ENCODE results near the gene KCNAB3. TPM values are rescaled to one million over a fixed set of nuclear protein-coding genes. Genes with fewer than 3 reads are reported as not detected.

The KCNAB3 gene
- total RNA-seq, 2 experiments from 2014 or later: 6.6 to 6.7 TPM

DNA sequence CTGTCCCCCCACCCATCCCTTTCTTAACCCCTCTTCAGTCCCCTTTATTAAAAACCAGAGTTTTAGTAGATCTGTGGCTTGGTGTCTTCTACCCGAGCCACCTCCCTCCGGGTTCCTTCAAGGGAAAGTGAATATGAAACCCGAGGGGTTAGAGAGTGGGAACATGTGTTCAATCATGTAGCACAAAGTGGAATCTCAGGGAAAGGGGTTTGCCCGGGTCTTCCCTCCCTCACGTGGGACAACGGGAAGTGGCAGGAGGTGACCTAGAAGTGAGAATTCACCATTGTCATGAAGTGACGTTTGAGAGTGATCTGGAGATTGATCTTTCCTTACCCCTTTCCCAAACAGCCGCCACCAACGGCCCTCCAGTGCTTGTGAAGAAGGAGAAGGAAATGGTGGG is 18.5 kb downstream of the KCNAB3 start:
- H3K4me3 Mint-ChIP-seq: no peak overlapping the region
- H3K27me3 Mint-ChIP-seq: no peaks in the 10 kb centered on the region
- H3K36me3 Mint-ChIP-seq: peaks cover 27% of the 10 kb centered on the region
- ATAC-seq: no peak
- H3K9me3 Mint-ChIP-seq (ENCODE audit: low read depth): no peaks in the 10 kb centered on the region
- CTCF ChIA-PET: interaction anchor here (3.0 to 15.4 kb wide), 2 partner anchors 49 to 76 kb away, joined by 14 to 312 read pairs; no protein-coding TSS in a partner anchor
- H3K4me1 Mint-ChIP-seq: peaks cover 20% of the 10 kb centered on the region
- no peak for DNase-seq
- H3K27ac Mint-ChIP-seq: no peak overlapping the region

DNA sequence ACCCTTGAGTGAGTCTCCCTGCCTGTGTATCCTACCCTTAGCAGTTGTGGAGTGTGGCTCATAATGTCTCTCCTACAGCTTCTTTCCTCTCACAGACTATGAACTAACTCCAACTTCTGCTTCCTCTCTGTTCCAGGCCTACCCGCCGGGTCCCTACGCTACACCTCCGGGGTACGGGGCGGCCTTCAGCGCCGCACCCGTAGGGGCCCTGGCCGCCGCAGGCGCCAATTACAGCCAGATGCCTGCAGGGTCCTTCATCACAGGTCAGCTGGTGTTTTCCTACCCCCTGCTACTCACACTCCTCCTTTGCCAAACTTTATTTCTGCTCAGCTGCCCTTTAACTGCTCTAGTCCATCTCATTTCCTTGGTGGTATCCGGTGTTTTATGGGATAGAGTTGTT is 18.9 kb downstream of the KCNAB3 start:
- CTCF ChIA-PET: interaction anchor here (3.0 to 15.4 kb wide), 2 partner anchors 48 to 76 kb away, joined by 14 to 312 read pairs; no protein-coding TSS in a partner anchor
- DNase-seq (no peak), ATAC-seq (no peak)
- H3K27me3 Mint-ChIP-seq: no peaks in the 10 kb centered on the region
- H3K27ac Mint-ChIP-seq: no peak overlapping the region
- H3K4me3 Mint-ChIP-seq: no peak overlapping the region
- peaks cover 20% of the 10 kb centered on the region for H3K4me1 Mint-ChIP-seq
- H3K9me3 Mint-ChIP-seq (ENCODE audit: low read depth): no peaks in the 10 kb centered on the region
- peaks cover 27% of the 10 kb centered on the region for H3K36me3 Mint-ChIP-seq

DNA sequence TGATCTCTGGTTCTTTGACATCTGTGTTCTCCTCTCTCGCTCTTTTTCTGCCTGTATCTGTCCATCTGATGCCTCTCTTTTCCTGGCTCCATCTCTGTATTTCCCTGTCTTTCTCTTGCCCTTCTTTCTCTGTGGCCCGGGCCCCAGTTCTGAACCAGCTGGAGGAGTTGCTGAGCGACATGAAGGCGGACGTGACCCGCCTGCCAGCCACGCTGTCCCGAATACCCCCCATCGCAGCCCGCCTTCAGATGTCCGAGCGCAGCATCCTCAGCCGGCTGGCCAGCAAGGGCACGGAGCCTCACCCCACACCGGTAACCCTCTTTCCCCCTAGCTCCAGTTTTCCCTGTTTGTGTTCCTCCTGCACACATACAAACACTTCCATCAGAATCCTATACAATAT is 19.4 kb downstream of the KCNAB3 start:
- ATAC-seq (no peak), DNase-seq (no peak)
- H3K27ac Mint-ChIP-seq: no peak overlapping the region
- no peaks in the 10 kb centered on the region for H3K27me3 Mint-ChIP-seq
- peaks cover 29% of the 10 kb centered on the region for H3K36me3 Mint-ChIP-seq
- CTCF ChIA-PET: interaction anchor here (0.8 to 15.4 kb wide), 3 partner anchors 44 to 77 kb away, joined by 4 to 312 read pairs (median 14); no protein-coding TSS in a partner anchor
- H3K4me3 Mint-ChIP-seq: no peak overlapping the region
- H3K9me3 Mint-ChIP-seq (ENCODE audit: low read depth): no peaks in the 10 kb centered on the region
- H3K4me1 Mint-ChIP-seq: peaks cover 16% of the 10 kb centered on the region

DNA sequence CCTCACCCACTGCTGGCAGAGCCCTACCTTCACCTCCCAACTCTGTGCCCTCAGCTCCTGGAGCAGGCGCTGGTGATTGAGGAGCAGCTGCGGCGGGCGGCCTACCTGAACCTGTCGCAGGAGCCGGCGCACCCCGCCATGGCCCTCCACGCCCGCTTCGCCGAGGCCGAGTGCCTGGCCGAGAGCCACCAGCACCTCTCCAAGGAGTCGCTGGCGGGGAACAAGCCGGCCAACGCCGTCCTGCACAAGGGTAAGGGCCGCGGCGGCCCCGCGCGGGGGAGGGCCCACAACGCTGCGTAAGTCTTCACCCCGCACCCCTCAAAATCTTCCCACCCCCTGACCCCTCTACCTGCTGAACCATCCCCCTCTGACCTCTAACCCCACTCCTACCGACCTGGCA is 20.6 kb downstream of the KCNAB3 start:
- H3K9me3 Mint-ChIP-seq (ENCODE audit: low read depth): no peaks in the 10 kb centered on the region
- H3K4me3 Mint-ChIP-seq: no peak overlapping the region
- no peaks in the 10 kb centered on the region for H3K27me3 Mint-ChIP-seq
- H3K36me3 Mint-ChIP-seq: peaks cover 31% of the 10 kb centered on the region
- H3K4me1 Mint-ChIP-seq: peaks cover 7% of the 10 kb centered on the region
- DNase-seq: no peak
- no peak overlapping the region for H3K27ac Mint-ChIP-seq
- no peak for ATAC-seq
- CTCF ChIA-PET: no interaction called here

DNA sequence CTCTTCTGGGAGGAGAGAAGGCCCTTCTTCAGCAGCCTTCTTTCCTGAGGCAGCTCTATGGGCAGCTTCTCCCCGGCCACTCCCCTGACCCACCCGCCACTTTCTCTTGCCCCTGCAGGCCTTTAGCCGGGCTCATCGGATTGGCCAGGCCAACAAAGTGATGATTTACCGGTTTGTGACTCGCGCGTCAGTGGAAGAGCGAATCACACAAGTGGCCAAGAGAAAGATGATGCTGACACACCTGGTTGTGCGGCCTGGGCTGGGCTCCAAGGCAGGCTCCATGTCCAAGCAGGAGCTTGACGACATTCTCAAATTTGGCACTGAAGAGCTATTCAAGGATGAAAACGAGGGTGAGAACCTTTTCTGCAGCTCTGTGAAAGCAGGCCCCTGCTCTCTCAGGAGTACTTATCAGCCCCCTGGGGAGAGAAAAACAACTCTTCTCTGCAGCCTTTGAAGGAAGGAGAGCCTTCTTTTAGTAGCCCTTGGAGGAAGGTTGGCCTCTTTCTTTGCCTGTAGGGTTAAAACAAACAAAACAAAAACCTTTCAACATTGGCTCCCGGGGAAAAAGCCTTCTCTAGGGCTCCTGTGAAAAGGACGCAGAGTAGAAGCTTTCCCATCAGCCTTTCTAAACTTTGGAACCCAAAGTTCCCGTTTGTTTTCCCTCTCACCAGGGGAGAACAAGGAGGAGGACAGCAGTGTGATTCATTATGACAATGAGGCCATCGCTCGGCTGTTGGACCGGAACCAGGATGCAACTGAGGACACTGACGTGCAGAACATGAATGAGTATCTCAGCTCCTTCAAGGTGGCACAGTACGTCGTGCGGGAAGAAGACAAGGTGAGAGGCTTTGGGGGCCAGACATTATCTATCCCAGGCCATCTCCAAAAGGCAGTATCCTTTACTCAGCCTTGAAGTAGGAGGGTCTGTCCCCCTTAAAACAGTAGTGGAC is 26.2 kb downstream of the KCNAB3 start:
- Mint-ChIP-seq H3K27ac (no peak overlapping the region), H3K36me3 (peaks cover 52% of the 10 kb centered on the region), H3K9me3 (ENCODE audit: low read depth) (no peaks in the 10 kb centered on the region), H3K4me3 (no peak overlapping the region), H3K27me3 (no peaks in the 10 kb centered on the region), H3K4me1 (no peaks in the 10 kb centered on the region)
- DNase-seq (no peak), ATAC-seq (no peak)
- CTCF ChIA-PET: no interaction called here

DNA sequence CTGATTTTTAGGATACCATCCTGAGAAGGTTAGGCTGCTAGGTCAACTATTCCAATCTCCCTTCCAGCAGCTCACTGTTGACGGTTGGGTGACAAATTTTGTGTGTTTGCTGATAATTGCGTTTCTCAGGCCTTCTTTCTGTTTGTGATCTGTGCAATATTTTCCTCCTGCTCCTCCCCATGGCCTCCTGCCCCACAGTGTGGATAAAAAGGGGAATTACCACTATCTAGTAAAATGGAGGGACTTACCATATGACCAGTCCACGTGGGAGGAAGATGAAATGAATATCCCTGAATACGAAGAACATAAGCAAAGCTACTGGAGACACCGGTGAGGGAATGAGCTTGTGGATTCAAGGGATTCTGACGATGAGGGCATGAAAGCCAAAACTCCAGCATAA is 31.9 kb downstream of the KCNAB3 start:
- Mint-ChIP-seq H3K9me3 (ENCODE audit: low read depth) (no peaks in the 10 kb centered on the region), H3K36me3 (peaks cover 69% of the 10 kb centered on the region), H3K4me1 (peaks cover 1% of the 10 kb centered on the region), H3K4me3 (no peak overlapping the region), H3K27me3 (no peaks in the 10 kb centered on the region), H3K27ac (peak overlapping the region; percentile 5)
- CTCF ChIA-PET: interaction anchor here (0.8 to 4.5 kb wide), 6 partner anchors 15 to 81 kb away, joined by 3 to 24 read pairs (median 3); partner anchors contain the start of genes CYB5D1 and NAA38
- DNase-seq (no peak), ATAC-seq (peak; percentile 51)

DNA sequence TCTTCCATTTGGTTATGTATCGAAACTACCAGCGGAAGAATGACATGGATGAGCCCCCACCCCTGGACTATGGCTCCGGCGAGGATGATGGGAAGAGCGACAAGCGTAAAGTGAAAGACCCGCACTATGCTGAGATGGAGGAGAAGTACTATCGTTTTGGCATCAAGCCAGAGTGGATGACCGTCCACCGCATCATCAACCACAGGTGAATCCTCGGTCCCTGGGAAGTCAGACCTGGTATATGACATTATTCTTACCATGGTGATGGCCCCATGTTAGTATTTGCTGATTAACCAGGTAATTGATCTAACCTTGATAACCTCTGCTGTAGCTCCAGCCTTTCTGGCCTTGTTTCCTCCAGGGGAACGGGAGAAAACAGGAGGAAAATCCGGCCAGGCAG is 32.6 kb downstream of the KCNAB3 start:
- DNase-seq (no peak), ATAC-seq (no peak)
- peaks cover 2% of the 10 kb centered on the region for H3K4me1 Mint-ChIP-seq
- CTCF ChIA-PET: interaction anchor here (1.2 to 4.5 kb wide), 4 partner anchors 24 to 80 kb away, joined by 3 to 24 read pairs (median 3); no protein-coding TSS in a partner anchor
- peaks cover 65% of the 10 kb centered on the region for H3K36me3 Mint-ChIP-seq
- H3K27ac Mint-ChIP-seq: no peak overlapping the region
- no peaks in the 10 kb centered on the region for H3K27me3 Mint-ChIP-seq
- H3K4me3 Mint-ChIP-seq: no peak overlapping the region
- H3K9me3 Mint-ChIP-seq (ENCODE audit: low read depth): no peaks in the 10 kb centered on the region

DNA sequence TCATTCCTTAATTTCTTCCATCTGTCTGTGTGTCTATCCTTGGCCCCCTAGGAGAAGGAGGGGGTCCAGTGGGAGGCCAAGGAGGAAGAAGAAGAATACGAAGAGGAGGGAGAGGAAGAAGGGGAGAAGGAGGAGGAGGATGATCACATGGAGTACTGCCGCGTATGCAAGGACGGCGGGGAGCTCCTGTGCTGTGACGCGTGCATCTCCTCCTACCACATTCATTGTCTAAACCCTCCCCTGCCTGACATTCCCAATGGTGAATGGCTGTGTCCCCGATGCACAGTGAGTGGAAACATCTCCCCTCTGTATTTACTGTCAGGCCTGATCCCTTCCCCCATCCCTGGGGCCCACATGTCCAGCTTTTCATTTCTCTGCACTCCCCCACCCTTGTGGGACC is 34.8 kb downstream of the KCNAB3 start:
- CTCF ChIA-PET: interaction anchor here (0.6 kb wide), 1 partner anchor 33 kb away, joined by 3 read pairs; no protein-coding TSS in a partner anchor
- ATAC-seq: no peak
- peaks cover 68% of the 10 kb centered on the region for H3K36me3 Mint-ChIP-seq
- H3K4me1 Mint-ChIP-seq: peaks cover 4% of the 10 kb centered on the region
- no peaks in the 10 kb centered on the region for H3K27me3 Mint-ChIP-seq
- DNase-seq: no peak
- H3K4me3 Mint-ChIP-seq: no peak overlapping the region
- H3K27ac Mint-ChIP-seq: no peak overlapping the region
- H3K9me3 Mint-ChIP-seq (ENCODE audit: low read depth): no peaks in the 10 kb centered on the region

DNA sequence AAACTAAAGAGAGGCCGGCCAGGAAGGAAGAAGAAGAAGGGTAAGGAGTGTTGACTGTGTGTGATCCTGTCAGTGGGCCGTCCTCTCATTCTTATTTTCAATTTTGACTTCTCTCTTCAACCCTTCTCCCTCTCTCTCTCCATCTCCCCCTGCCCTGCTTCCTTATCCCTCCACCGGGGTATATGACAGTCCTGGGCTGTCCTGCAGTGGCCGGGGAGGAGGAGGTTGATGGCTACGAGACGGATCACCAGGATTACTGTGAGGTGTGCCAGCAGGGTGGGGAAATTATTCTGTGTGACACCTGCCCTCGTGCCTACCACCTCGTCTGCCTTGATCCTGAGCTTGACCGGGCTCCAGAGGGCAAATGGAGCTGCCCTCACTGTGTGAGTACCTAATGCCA is 35.4 kb downstream of the KCNAB3 start:
- H3K4me1 Mint-ChIP-seq: peaks cover 4% of the 10 kb centered on the region
- CTCF ChIA-PET: no interaction called here
- no peak overlapping the region for H3K27ac Mint-ChIP-seq

DNA sequence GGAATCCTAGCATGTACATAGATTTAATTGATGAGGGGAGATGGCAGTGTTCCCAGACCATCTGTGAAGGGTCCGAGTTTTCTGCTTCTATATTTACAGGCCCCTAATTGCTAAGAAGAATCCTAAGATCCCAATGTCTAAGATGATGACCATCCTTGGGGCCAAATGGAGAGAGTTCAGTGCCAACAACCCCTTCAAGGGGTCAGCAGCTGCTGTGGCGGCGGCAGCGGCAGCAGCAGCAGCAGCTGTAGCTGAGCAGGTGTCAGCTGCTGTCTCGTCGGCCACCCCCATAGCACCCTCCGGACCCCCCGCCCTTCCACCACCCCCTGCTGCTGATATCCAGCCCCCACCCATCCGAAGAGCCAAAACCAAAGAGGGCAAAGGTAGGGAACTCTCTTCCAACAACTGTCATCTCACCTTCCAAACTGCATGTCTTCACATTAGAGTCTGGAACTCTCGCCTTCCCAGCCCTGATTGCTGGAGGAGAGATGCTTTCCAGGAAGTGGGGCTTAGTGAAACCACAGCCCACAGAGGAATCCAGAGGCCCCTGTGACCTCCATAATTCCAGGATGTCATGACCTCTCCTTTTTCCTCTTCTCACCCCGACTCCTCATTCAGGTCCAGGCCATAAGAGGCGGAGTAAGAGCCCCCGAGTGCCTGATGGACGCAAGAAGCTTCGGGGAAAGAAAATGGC is 36.3 kb downstream of the KCNAB3 start:
- no peaks in the 10 kb centered on the region for H3K27me3 Mint-ChIP-seq
- peaks cover 4% of the 10 kb centered on the region for H3K4me1 Mint-ChIP-seq
- H3K27ac Mint-ChIP-seq: no peak overlapping the region
- DNase-seq (peak; percentile 27), ATAC-seq (no peak)
- CTCF ChIA-PET: no interaction called here
- H3K9me3 Mint-ChIP-seq (ENCODE audit: low read depth): no peaks in the 10 kb centered on the region
- peaks cover 57% of the 10 kb centered on the region for H3K36me3 Mint-ChIP-seq
- H3K4me3 Mint-ChIP-seq: no peak overlapping the region

More for the DNA sequence above, 35.4 kb downstream of the KCNAB3 start:
- Mint-ChIP-seq H3K36me3 (peaks cover 63% of the 10 kb centered on the region), H3K4me3 (no peak overlapping the region), H3K27me3 (no peaks in the 10 kb centered on the region), H3K9me3 (ENCODE audit: low read depth) (no peaks in the 10 kb centered on the region)
- DNase-seq (no peak), ATAC-seq (no peak)

DNA sequence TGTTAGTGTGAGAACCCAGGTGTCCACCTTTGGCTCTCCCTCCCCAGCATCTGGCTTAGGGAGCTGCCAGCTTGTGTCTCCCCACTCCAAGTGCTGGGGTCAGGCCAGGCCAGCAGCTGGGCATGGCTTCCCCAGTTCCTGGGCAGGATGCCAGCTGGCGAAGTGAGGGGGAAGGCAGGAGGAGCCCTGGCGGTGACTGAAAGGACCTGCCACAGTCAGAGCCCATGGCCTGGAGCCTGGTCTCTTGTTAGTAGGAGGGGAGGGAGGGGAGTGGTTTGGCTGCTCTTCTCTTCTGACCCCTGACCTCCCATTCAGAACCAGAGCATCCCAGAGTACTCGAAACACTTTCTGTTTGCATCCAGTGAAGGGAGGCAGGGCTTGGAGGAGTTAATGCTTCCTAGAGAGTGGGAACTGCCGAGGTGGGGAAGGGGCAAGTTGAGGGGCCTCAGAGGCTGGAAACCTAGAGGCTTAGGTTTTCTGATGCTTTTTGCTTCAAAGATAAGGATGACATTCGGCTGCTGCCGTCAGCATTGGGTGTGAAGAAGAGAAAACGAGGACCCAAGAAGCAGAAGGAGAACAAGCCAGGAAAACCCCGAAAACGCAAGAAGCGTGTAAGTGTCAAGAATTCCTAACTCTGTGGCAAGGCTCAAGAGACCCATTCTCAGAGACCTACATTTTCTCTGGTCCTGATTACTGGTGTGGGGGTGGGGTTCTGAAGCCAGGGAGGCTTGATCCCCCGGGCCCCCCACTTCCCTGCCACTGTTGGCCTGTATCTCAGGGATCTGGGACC is 40.3 kb downstream of the KCNAB3 start:
- no peak for ATAC-seq
- H3K36me3 Mint-ChIP-seq: peaks cover 30% of the 10 kb centered on the region
- peak overlapping the region; percentile 40 for H3K27ac Mint-ChIP-seq
- peaks cover 3% of the 10 kb centered on the region for H3K4me1 Mint-ChIP-seq
- no peak overlapping the region for H3K4me3 Mint-ChIP-seq
- H3K27me3 Mint-ChIP-seq: no peaks in the 10 kb centered on the region
- CTCF ChIA-PET: interaction anchor here (0.9 to 1.5 kb wide), 4 partner anchors 21 to 33 kb away, joined by 3 to 4 read pairs (median 3); partner anchors contain the start of gene RNF227
- H3K9me3 Mint-ChIP-seq (ENCODE audit: low read depth): no peaks in the 10 kb centered on the region
- no peak for DNase-seq

DNA sequence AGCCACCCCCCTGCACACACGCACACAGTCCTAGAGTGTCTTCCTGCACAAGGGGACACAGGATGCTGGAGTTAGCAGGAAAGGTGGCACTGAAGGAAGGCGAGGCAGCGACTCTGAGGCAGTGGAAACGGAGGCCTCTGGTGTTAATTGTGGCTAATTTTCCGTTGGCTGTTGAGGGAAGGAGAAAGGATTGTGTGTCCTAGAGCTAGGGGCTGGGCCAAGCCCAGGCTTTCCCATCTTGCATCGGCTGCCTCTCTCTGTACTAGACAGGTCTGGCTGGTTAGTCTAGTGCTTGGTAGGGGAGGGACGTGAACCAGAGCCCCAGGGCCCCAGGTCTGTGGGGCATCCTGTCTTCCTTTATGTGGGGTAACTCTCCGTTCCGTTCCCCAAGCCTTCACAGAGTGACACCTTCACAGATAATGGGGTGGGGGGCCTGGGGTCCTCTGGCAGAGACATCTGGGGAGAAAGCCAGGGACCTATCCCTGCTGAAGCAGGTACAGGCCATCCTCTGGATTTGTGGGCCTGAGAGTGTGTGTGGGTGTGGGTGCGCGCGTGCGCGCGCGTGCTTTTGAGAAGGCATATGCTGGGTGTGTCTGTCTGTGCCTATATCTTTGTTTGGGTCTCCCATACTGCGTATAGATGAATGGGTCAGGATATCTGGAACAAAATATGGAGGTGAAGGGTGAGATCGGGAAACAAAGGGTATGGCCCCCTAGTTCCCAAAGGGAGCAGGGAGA is 41.3 kb downstream of the KCNAB3 start, which contains the start of gene CHD3:
TSS of gene CHD3 (plus strand) at position 606 of the 737 bp plus-strand sequence. CDS start 212 bp downstream, outside the sequence.
- H3K27ac Mint-ChIP-seq: peak within 1 kb of the TSS; percentile 40
- DNase-seq (peak; percentile 60), ATAC-seq (peak; percentile 11)
- peaks cover 22% of the 10 kb centered on the region for H3K36me3 Mint-ChIP-seq
- CTCF ChIA-PET: interaction anchor here (0.9 to 1.5 kb wide), 3 partner anchors 27 to 34 kb away, joined by 3 to 4 read pairs (median 3); partner anchors contain the start of gene RNF227
- H3K9me3 Mint-ChIP-seq (ENCODE audit: low read depth): no peaks in the 10 kb centered on the region
- H3K4me1 Mint-ChIP-seq: peaks cover 6% of the 10 kb centered on the region
- H3K4me3 Mint-ChIP-seq: no peak within 1 kb of the TSS
- H3K27me3 Mint-ChIP-seq: no peaks in the 10 kb centered on the region
